GM12878 (cell line): ENCODE measurements around the gene SLC29A1. TPM values are rescaled to one million over a fixed set of nuclear protein-coding genes. Genes with fewer than 3 reads are reported as not detected.

Experiments used
- BACH1 ChIP-seq: fragments of 450-650 bp; IDR thresholded peaks from 2 replicates; pipeline ENCODE4 v1.6.1; 2017; ENCODE audit warnings: mild to moderate bottlenecking, borderline replicate concordance
- IRF4 ChIP-seq: IDR thresholded peaks from 2 replicates; pipeline ENCODE4 v1.6.1; 2011; ENCODE audit warnings: low read depth, low read length
- KDM1A ChIP-seq: fragments of 200-600 bp; sonication (generic); IDR thresholded peaks from 2 replicates; pipeline ENCODE4 v1.6.1; 2016; ENCODE audit warnings: borderline replicate concordance
- MEF2A ChIP-seq: IDR thresholded peaks from 2 replicates; pipeline ENCODE4 v1.6.1; 2011; ENCODE audit warnings: low read depth, mild to moderate bottlenecking, low read length, moderate library complexity; ENCODE audit not compliant: insufficient read depth
- NFIC ChIP-seq: IDR thresholded peaks from 2 replicates; pipeline ENCODE4 v1.6.1; 2012; ENCODE audit warnings: low read depth, mild to moderate bottlenecking, inconsistent platforms, low read length, moderate library complexity
- NFXL1 ChIP-seq: fragments of 450-650 bp; IDR thresholded peaks from 2 replicates; pipeline ENCODE4 v1.6.1; 2017; ENCODE audit warnings: antibody characterized with exemption, mild to moderate bottlenecking, borderline replicate concordance
- NFYB ChIP-seq: IDR thresholded peaks from 2 replicates; pipeline ENCODE4 v1.6.1; 2011; ENCODE audit warnings: low read depth, mild to moderate bottlenecking, low read length, improper control_type of control experiment, moderate library complexity; ENCODE audit not compliant: insufficient read depth
- NKRF ChIP-seq: fragments of 450-650 bp; conservative IDR thresholded peaks from 2 replicates; pipeline ENCODE4 v1.6.1; 2017; ENCODE audit warnings: mild to moderate bottlenecking, moderate library complexity
- RFX5 ChIP-seq: IDR thresholded peaks from 2 replicates; pipeline ENCODE4 v1.6.1; 2011; ENCODE audit warnings: low read depth, low read length, improper control_type of control experiment
- SMAD1 ChIP-seq: fragments of 450-650 bp; IDR thresholded peaks from 2 replicates; pipeline ENCODE4 v1.6.1; 2018; ENCODE audit warnings: mild to moderate bottlenecking, low read depth; ENCODE audit not compliant: partially characterized antibody
- USF2 ChIP-seq: IDR thresholded peaks from 2 replicates; pipeline ENCODE4 v1.6.1; 2011; ENCODE audit warnings: low read depth, low read length, improper control_type of control experiment, borderline replicate concordance
- YBX1 ChIP-seq: fragments of 450-650 bp; IDR thresholded peaks from 2 replicates; pipeline ENCODE4 v1.6.1; 2016; ENCODE audit warnings: antibody characterized with exemption
- ZBTB33 ChIP-seq: fragments of 450-650 bp; IDR thresholded peaks from 2 replicates; pipeline ENCODE4 v1.6.1; 2017; ENCODE audit warnings: mild to moderate bottlenecking
- ZBTB4 ChIP-seq: fragments of 450-650 bp; formaldehyde crosslinking; IDR thresholded peaks from 2 replicates; pipeline ENCODE4 v1.4.0; 2022; ENCODE audit warnings: mild to moderate bottlenecking, moderate library complexity
- ZBTB40 ChIP-seq: fragments of 450-650 bp; IDR thresholded peaks from 2 replicates; pipeline ENCODE4 v1.6.1; 2016; ENCODE audit warnings: mild to moderate bottlenecking, moderate library complexity, borderline replicate concordance
- polyA plus RNA-seq, 11 experiments: library from polyadenylated mRNA; depleted of rRNA in 4 of 11; unstranded in 6 of 11; stranded (reverse) in 5 of 11; fragments of >200 nt; fragmentation: Nextera tagmentation in 4 of 11; fragmentation: Illumina TruSeq in 1 of 11; extraction: Ambion mirVana in 4 of 11; extraction: Trizol in 1 of 11; gene quantifications; 1 replicate in 1 of 11; 2 replicates in 10 of 11; pipeline versions ENCODE4 v1.2.1 to v1.2.3, GENCODE V29; 2011 to 2016; ENCODE audit warnings: inconsistent platforms in 2 of 11, missing spikeins in 2 of 11, low read depth in 1 of 11
- total RNA-seq, 4 experiments: library from RNA; depleted of rRNA in 3 of 4; stranded (reverse); fragments of >200 nt in 3 of 4; fragmentation: Illumina TruSeq in 1 of 4; extraction: Trizol in 1 of 4; gene quantifications; 2 replicates each; pipeline versions ENCODE4 v1.2.1 to v1.2.3, GENCODE V29; 2013 to 2021

The SLC29A1 gene
- total and polyA plus RNA-seq, 10 of the 15 experiments (the other 5 are each of a cell fraction or from before 2014, with no cell fraction given) = 10.0 to 132 (median 93.4) TPM

GRCh38 chr6:44245912-44246662 lies 22.7 kb downstream of the SLC29A1 start (continued):
- TF ChIP-seq ZBTB40 (no peak), SMAD1 (no peak), IRF4 (0 out of 2 replicates have a peak, but pooled peaks have one; percentile 37), ZBTB33 (no peak), ZBTB4 (CRISPR knock-in tag) (no peak), MEF2A (0 out of 2 replicates have a peak, but pooled peaks have one; percentile 25), YBX1 (no peak), NFXL1 (no peak), KDM1A (no peak), NKRF (peak; percentile 66), BACH1 (peak; percentile 75; the same call in 1 of the 2 replicates), RFX5 (no peak; the same call in 1 of the 2 replicates), USF2 (no peak), NFYB (no peak), NFIC (no peak)
